Spleen (tissue), 11 donors: ENCODE measurements around the gene PRKCE. TPM values are rescaled to one million over a fixed set of nuclear protein-coding genes. Genes with fewer than 3 reads are reported as not detected.

Source experiments
- DNase-seq: peaks from one replicate; pipeline ENCODE4 v3.0.0-alpha.2; 2020
- H3K27ac ChIP-seq, 8 donors: fragments of 200-600 bp; sonication (generic) in 7 of 8; 1 replicate in 4 of 8; 2 replicates in 4 of 8; pipeline versions ENCODE4 v1.5.0 to v1.8.0; 2016 to 2021; ENCODE audit warnings: inconsistent platforms in 4 of 8, mild to moderate bottlenecking in 4 of 8, moderate library complexity in 1 of 8
- H3K27me3 ChIP-seq, 7 donors: fragments of 200-600 bp; sonication (generic) in 6 of 7; replicated peaks in 1 of 7; 1 replicate in 4 of 7; 2 replicates in 3 of 7; pipeline versions ENCODE4 v1.5.0 to v1.8.0; 2016 to 2021; ENCODE audit warnings: inconsistent platforms in 3 of 7, mild to moderate bottlenecking in 1 of 7
- H3K36me3 ChIP-seq, 6 donors: fragments of 200-600 bp; sonication (generic) in 5 of 6; 1 replicate in 4 of 6; 2 replicates in 2 of 6; pipeline versions ENCODE4 v1.5.0 to v1.8.0; 2016 to 2021; ENCODE audit warnings: inconsistent platforms in 2 of 6
- H3K4me1 ChIP-seq, 6 donors: fragments of 200-600 bp; sonication (generic) in 5 of 6; 1 replicate in 3 of 6; 2 replicates in 3 of 6; pipeline versions ENCODE4 v1.5.0 to v1.8.0; 2016 to 2021; ENCODE audit warnings: inconsistent platforms in 3 of 6
- H3K4me3 ChIP-seq, 8 donors: fragments of 200-600 bp; sonication (generic) in 7 of 8; 1 replicate in 4 of 8; 2 replicates in 4 of 8; pipeline versions ENCODE4 v1.5.0 to v1.8.0; 2016 to 2021; ENCODE audit warnings: inconsistent platforms in 4 of 8, mild to moderate bottlenecking in 4 of 8, moderate library complexity in 2 of 8
- H3K9me3 ChIP-seq, 8 donors: fragments of 200-600 bp; sonication (generic) in 7 of 8; 1 replicate in 4 of 8; 2 replicates in 4 of 8; pipeline versions ENCODE4 v1.5.0 to v1.8.0; 2016 to 2021; ENCODE audit warnings: inconsistent platforms in 4 of 8
- CTCF ChIP-seq, 11 experiments: fragments of 200-600 bp in 7 of 11; fragments of 450-650 bp in 4 of 11; sonication (generic) in 4 of 11; IDR thresholded peaks in 8 of 11; conservative IDR thresholded peaks in 3 of 11; 1 replicate in 7 of 11; 2 replicates in 4 of 11; pipeline versions ENCODE4 v1.4.0 to v1.8.0; 2016 to 2021; ENCODE audit warnings: antibody characterized with exemption in 11 of 11, inconsistent platforms in 4 of 11, mild to moderate bottlenecking in 1 of 11
- POLR2A ChIP-seq, 3 donors: fragments of 450-650 bp; IDR thresholded peaks; one replicate each; pipeline ENCODE4 v1.5.1; 2017; ENCODE audit warnings: antibody characterized with exemption in 3 of 3, mild to moderate bottlenecking in 1 of 3
- POLR2AphosphoS5 ChIP-seq, 3 donors: sonication (generic); formaldehyde crosslinking; IDR thresholded peaks; one replicate each; pipeline ENCODE4 v1.5.1; 2017; ENCODE audit warnings: antibody characterized with exemption in 3 of 3
- WGBS, 5 donors: extraction: QIAGEN DNeasy Blood & Tissue Kit in 3 of 5; methylation state at CpG; one replicate each; pipeline versions ENCODE4 v1.1.5 to v1.1.7; 2013 to 2018; 5-methylcytosine and 5-hydroxymethylcytosine counted together
- intact Hi-C: fragments of 100-400 bp; cut with DNase I; formaldehyde crosslinking; loops from one replicate; pipeline ENCODE4 v1.15.0; 2023; ENCODE audit warnings: low total_unique reads
- polyA plus RNA-seq, 3 donors: library from polyadenylated mRNA; stranded (reverse); fragments of 200-250 nt; gene quantifications; one replicate each; pipeline ENCODE4 v1.2.1, GENCODE V29; 2013
- total RNA-seq, 7 donors: library from RNA; depleted of rRNA in 3 of 7; stranded (reverse); fragments of >200 nt in 3 of 7; fragmentation: NEBNext Ultra II Directional in 4 of 7; extraction: Animal tissue kit (Norgen Biotek cat#: 25700) in 4 of 7; gene quantifications; one replicate each; pipeline versions ENCODE4 v1.1.0 to v1.2.1, GENCODE V29; 2016 to 2021
- donor health status: healthy with polysubstance abuse.
- donor health status: DM: no; HTN: no; CAD: no; lungs with moderate emphysema.
- donor health status: DM: no; HTN: no; CAD: no.
- donor health status: Bipolar disorder and iron deficiency.
- donor health status: healthy.
- donor health status: DM: no; HTN: no; CAD: no.
- donor health status: DM: yes; HTN: yes; CAD: no.

The PRKCE gene
- total and polyA plus RNA-seq, 10 donors: 2.5 to 43.6 (median 18.8) TPM

DNA sequence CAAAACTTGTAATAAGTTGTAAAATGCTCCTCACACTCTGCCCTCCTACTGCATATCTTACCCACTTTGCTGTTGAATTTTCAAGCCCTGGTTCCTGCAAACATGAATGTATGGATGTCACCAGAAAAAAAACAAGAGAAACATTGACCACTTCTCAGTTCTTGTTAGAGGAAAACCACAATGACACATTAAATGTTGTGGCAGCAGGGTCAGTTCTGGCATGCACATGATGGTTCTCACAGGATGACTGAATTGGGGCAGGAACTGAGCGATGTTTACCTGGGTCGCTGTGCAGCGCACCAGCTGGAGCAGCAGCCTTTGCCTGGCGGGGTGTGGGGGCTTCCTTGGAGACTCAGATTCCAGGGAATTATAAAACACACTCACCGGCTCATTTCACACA is 14.0 kb upstream of the PRKCE start:
- no peak overlapping the region for H3K4me3 ChIP-seq
- peaks cover 0 to 18% (median 3%) of the 10 kb centered on the region in 7 donors for H3K27me3 ChIP-seq
- intact Hi-C loops: no loop called here
- H3K9me3 ChIP-seq: no peaks in the 10 kb centered on the region
- no peak overlapping the region for H3K27ac ChIP-seq
- no peaks in the 10 kb centered on the region for H3K36me3 ChIP-seq
- DNase-seq: no peak
- TF ChIP-seq CTCF (IDR thresholded peaks at IDR 0.05 in 8 of 11, conservative IDR thresholded peaks at IDR 0.05 in 3 of 11): no peak
- TF ChIP-seq POLR2A (IDR thresholded peaks at IDR 0.05): no peak
- no peak for TF ChIP-seq POLR2AphosphoS5 (IDR thresholded peaks at IDR 0.05)
- H3K4me1 ChIP-seq: no peaks in the 10 kb centered on the region
- 38 to 51% (median 45%) methylated on average over 4 to 5 of the region's 5 CpGs for WGBS, 5 donors

DNA sequence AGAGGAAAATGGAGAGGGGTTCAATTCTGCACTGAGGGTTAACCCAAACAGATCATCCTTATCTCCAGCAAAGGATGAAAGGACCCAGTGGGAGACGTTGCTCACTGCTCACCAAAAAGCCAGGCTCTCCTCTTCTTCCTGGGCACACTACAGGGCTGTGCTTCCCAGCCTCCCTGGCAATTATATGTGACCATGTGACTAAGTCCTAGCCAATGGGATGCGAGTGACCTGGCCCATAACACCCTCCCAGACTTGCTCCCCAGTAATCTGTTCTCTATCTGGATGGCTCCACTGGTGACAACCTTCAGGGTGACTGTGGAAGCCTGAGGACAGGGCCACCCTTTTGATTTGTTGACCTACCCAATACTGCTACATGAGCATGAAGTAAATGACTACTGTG is 10.9 kb upstream of the PRKCE start:
- DNase-seq: no peak
- TF ChIP-seq POLR2AphosphoS5 (IDR thresholded peaks at IDR 0.05) (no peak), POLR2A (IDR thresholded peaks at IDR 0.05) (no peak), CTCF (IDR thresholded peaks at IDR 0.05 in 8 of 11, conservative IDR thresholded peaks at IDR 0.05 in 3 of 11) (no peak)
- no peak overlapping the region for H3K27ac ChIP-seq
- WGBS, 5 donors: 64 to 94% (median 71%) methylated on average over 2 of the region's 2 CpGs
- H3K36me3 ChIP-seq: no peaks in the 10 kb centered on the region
- intact Hi-C loops: loop anchor here (5.0 kb wide), 1 partner anchor 137 kb away; no protein-coding TSS in a partner anchor
- H3K9me3 ChIP-seq: no peaks in the 10 kb centered on the region
- peaks cover 0 to 14% (median 13%) of the 10 kb centered on the region in 6 donors for H3K4me1 ChIP-seq
- H3K27me3 ChIP-seq: peaks cover 0 to 30% (median 14%) of the 10 kb centered on the region in 7 donors
- no peak overlapping the region for H3K4me3 ChIP-seq

- no peak for DNase-seq
- H3K36me3 ChIP-seq: no peaks in the 10 kb centered on the region
- TF ChIP-seq POLR2AphosphoS5 (IDR thresholded peaks at IDR 0.05) (no peak), POLR2A (IDR thresholded peaks at IDR 0.05) (no peak), CTCF (IDR thresholded peaks at IDR 0.05 in 8 of 11, conservative IDR thresholded peaks at IDR 0.05 in 3 of 11) (no peak)
- H3K4me3 ChIP-seq: peak overlapping the region; percentile 22 to 66 (median 32)
- WGBS, 5 donors: 27 to 43% (median 34%) methylated on average over 10 to 11 of the region's 11 CpGs
- peak overlapping the region in 1 of 8 donors; percentile 34 for H3K27ac ChIP-seq
- intact Hi-C loops: loop anchor here (5.0 kb wide), 1 partner anchor 134 kb away; no protein-coding TSS in a partner anchor
- peaks cover 0 to 19% (median 14%) of the 10 kb centered on the region in 6 donors for H3K4me1 ChIP-seq
- peaks cover 0 to 23% (median 14%) of the 10 kb centered on the region in 7 donors for H3K27me3 ChIP-seq
- H3K9me3 ChIP-seq: no peaks in the 10 kb centered on the region
These were observed 8.4 kb upstream of the PRKCE start for GRCh38 chr2:45643095-45643494.

- 14 to 19% (median 15%) methylated on average over 36 to 49 of the region's 49 CpGs for WGBS, 5 donors
- Histone ChIP-seq H3K27ac (peak overlapping the region in 1 of 8 donors; percentile 34), H3K36me3 (no peaks in the 10 kb centered on the region), H3K4me3 (peak overlapping the region; percentile 22 to 66 (median 32)), H3K9me3 (no peaks in the 10 kb centered on the region), H3K27me3 (peaks cover 0 to 20% (median 14%) of the 10 kb centered on the region in 7 donors), H3K4me1 (peaks cover 0 to 26% (median 19%) of the 10 kb centered on the region in 6 donors)
- peak in 2 of 3 donors; percentile 56 to 73 for TF ChIP-seq POLR2AphosphoS5 (IDR thresholded peaks at IDR 0.05)
- no peak for TF ChIP-seq POLR2A (IDR thresholded peaks at IDR 0.05)
- peak; percentile 94 to 99 (median 98) for TF ChIP-seq CTCF (IDR thresholded peaks at IDR 0.05 in 8 of 11, conservative IDR thresholded peaks at IDR 0.05 in 3 of 11)
- intact Hi-C loops: loop anchor here (2.0 to 5.0 kb wide), 2 partner anchors 133 to 291 kb away; no protein-coding TSS in a partner anchor
- DNase-seq: peak; percentile 95
These were observed 7.6 kb upstream of the PRKCE start for GRCh38 chr2:45643543-45644542.
